M059J (cell line): Measurements from ENCODE around the gene MAGI2. TPM values are rescaled to one million over a fixed set of nuclear protein-coding genes. Genes with fewer than 3 reads are reported as not detected.
A peak's percentile ranks its signal among the peaks of the same experiment; 100 is the strongest.

Experiments
- DNase-seq: peaks from one replicate; pipeline ENCODE4 v3.0.0-alpha.2; 2012; ENCODE audit warnings: low read depth
- total RNA-seq: library from RNA; depleted of rRNA; stranded (reverse); fragments of >200 nt; shearing (Covaris generic); gene quantifications from 2 replicates; pipeline ENCODE4 v1.2.3, GENCODE V29; 2014

The MAGI2 gene
- total RNA-seq, 1 experiment from 2014 or later = 1.2 TPM

DNA sequence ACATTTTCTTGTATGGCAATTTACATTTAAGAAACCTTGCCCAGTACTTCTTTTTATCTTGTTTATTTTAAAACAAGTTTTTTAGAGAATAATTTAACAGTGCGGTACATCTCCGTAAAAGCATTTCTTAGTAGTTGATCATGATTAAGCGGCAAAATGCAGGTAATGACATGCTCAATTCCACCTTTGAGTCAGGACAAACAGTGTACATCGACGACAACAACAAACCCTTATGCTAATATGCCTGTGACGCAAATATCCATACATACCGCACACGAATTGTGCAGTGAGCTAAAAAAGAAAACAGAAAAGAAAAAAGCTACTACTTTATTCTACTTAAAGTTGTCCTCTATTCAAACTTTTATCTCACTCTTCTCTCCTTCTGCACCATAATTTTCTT, 1.9 kb downstream of the MAGI2 start:
- DNase-seq = no peak

GRCh38 chr7:79442766-79443165, 10.7 kb downstream of the MAGI2 start:
- DNase-seq = peak; percentile 55

DNA sequence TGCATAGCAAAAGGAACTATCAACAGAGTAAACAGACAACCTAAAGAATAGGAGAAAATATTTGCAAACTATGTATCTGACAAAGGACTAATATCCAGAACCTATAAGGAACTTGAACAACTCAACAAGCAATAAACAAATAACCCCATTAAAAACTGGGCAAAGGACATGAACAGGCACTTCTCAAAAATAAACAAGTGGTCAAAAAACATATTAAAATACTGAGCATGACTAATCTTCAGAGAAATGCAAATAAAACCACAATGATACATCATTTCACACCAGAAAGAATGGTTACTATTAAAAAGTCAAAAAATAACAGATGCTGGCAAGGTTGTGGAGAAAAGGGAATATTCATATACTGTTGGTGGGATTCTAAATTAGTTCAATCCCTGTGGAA, 17.1 kb downstream of the MAGI2 start:
- peak; percentile 78 for DNase-seq

DNA sequence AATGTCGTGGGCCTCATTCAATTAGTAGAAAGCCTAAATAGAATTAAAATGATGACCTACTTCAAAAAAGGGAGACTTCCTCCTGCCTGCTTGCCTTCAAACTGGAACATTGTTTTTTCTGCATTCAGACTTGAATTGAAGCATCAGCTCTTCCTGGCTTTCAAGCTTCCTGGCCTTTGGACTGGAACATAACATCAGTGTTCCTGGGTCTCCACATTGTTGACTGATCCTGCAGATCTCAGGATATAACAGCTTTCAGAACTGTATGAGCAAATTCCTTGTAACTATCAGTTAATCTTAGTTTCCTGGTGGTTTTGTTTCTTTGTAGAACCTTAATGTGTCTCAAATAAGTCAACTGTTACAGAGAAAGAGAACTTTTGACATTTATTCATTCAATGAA, 18.6 kb downstream of the MAGI2 start:
- peak; percentile 55 for DNase-seq

DNA sequence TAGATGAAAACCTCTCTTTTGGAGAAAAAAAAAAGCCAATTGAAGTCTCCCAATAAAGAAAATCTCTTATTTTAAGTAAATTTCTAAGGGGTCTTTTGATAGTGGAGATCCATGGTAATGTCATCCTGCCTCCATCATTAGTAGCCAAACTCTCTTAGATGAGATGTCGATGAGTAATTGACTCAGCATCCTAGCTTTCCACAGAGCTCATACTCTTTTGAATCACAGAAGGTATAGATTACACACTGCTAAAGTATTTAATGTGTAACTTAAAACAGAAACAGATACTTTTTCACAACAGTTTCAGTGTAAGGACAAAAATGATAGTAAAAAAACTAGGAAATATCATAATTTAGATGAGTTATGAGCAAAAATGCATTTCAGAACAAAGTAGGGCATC, 19.4 kb downstream of the MAGI2 start:
- DNase-seq = peak; percentile 80

- DNase-seq = no peak
Observed at GRCh38 chr7:79430391-79430790, 23.1 kb downstream of the MAGI2 start.

- no peak for DNase-seq
Observed at GRCh38 chr7:79425665-79426064, 27.8 kb downstream of the MAGI2 start.

DNA sequence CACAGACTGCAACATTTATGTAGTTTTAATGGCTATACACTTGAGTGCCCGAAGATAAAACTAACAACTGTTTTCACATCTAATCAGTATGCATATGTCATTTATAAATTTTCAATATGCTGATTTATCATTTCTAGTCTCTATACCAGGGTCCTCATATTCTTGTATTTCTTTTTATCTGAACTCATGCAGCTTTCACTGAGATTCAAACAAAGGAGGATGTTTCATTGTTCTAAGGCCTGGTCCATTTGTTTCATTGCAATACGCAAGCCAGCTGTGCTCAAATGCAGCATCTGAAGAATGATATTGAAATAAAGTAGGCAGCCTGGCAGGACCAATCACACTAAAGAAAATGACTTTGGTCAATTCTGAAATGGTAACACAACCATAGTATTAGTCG, 31.7 kb downstream of the MAGI2 start:
- DNase-seq = no peak

DNA sequence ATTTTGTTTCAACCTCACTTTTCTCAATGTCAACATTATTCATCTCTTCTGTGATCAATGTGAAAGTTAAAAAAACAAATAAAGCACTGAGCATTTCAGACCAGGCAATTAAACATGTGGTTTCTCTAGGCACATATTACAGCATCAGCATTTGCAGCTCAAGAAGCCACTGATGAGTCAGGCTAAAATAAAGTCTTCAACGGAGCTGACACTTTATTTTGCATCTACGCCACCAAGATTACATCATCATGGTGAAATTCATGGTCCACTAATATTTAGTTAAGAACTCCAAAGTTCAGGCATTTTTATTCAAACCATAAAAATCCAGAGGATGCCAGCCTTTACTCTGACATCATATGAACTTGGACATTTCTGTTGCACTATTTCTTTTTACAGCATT, 33.0 kb downstream of the MAGI2 start:
- DNase-seq = peak; percentile 94

DNA sequence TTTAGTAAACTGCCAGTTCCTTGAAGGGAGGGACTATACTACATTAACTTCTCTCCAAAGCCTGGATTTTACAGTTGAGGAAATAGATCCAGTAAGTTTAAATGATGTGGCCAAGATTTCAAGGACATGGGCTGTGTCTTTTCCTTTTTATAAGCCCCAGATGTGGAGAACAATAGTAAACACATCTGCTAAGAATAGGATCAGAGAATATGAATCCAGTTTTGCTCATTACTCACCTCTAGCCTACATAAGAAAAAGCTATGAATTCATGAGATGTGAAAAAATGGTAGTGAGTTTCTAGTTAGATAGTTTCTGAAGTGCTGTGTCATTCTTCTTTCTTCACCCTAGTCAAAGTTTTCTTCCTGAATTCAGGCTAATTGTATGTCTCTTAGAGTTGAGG, 38.6 kb downstream of the MAGI2 start:
- DNase-seq = no peak

- no peak for DNase-seq
Observed at GRCh38 chr7:79412915-79413314, 40.6 kb downstream of the MAGI2 start.

- no peak for DNase-seq
Observed at GRCh38 chr7:79412438-79412837, 41.0 kb downstream of the MAGI2 start.

- no peak for DNase-seq
Observed at GRCh38 chr7:79410345-79410744, 43.1 kb downstream of the MAGI2 start.

DNA sequence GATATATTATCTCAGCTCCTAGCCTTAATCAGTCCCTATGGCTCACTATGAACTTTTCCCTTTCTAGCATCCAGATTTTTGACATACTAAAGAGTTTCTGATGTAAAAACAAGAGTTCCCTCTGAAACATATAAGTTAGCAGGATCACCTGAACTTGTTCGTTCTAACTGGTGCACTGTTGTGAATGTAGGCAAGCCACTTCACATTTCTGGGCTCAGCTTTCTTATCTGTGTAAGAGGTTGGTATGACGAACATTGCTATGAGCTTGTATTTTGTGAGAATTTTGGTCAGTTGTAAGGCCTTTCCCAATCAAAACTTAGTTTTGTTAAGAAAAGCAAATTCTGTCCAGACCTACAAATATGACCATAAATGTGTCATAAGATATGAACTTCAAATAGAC, 46.1 kb downstream of the MAGI2 start:
- no peak for DNase-seq

DNA sequence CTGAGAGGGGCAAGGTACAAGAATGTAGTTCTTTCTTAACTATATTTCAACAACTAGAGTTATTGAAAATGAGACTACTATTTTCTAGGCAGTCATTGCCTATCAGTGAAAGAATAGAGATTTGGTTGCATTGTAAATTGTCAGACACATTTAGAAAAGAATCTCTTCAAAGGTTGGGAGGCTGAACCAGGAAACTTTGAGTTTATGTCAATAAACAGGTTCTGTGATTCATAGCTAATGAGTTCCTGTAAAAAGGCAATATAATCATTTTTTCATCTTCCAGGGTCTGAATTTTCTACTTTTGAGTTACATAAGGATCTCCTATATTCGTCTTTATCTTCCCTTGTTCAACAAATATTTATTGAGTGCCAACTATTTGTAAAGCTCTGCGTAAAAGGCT, 47.1 kb downstream of the MAGI2 start:
- DNase-seq = no peak

GRCh38 chr7:79405368-79405767, 48.1 kb downstream of the MAGI2 start:
- DNase-seq = no peak

DNA sequence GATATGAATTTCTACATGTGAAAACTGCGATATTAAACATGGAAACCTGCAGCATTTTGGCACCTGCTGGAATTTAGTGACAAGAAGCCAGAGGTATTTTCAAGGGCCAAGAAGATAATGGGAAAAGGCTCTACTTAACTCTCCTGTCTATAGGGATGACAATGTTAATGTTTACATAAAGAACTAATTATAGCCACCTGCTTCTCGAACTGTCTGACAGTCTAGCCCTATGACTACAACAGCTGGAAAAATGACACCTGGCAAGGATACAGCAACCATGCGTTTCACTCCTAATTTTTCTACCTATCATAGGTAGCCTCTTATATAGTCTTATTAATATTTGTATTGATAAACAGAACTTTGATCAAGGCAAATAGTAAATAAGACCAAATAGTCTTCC, 49.6 kb downstream of the MAGI2 start:
- DNase-seq = no peak

- no peak for DNase-seq
Observed at GRCh38 chr7:79403451-79403850, 50.0 kb downstream of the MAGI2 start.

GRCh38 chr7:79401254-79401653, 52.2 kb downstream of the MAGI2 start:
- DNase-seq = no peak

DNA sequence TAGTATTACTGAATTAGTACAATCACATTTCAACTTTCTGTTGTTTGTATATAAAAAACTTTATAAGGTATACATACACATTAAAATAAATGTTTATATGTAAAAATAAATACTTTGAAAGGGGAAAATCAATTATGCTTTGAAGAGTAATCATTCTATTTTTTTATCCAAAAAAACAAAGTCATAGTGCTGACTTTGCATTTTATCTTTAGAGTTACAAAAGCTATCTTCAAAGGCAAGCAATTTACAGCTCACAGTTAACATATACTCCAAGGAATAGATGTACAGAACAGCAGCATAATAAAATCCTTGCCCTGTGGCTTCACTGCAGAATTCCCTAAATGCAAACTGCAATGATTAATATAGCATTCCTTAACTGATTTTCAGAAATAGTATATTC, 53.2 kb downstream of the MAGI2 start:
- DNase-seq = no peak

- DNase-seq = no peak
Observed at GRCh38 chr7:79398138-79398749, 55.2 kb downstream of the MAGI2 start.

- peak; percentile 79 for DNase-seq
Observed at GRCh38 chr7:79386688-79387422, 66.6 kb downstream of the MAGI2 start.

GRCh38 chr7:79381921-79382320, 71.5 kb downstream of the MAGI2 start:
- no peak for DNase-seq

DNA sequence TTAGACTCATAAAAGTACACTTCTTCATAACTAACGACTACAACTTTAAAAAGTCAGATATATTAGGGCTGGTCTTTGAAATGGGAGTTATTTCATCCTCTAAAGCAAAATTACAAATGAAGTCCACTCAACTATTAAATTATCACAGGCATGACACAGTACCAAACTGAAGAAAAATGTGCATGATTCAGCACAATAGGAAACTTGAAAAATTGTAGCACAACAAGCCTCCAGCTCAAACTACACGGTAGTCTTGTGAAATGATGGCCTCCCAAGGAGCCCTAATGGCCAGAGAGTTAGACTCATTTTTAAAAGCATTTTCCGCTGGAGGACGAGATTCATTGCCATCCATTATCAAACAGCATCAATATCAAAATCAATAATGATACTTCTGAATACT, 76.4 kb downstream of the MAGI2 start:
- peak; percentile 35 for DNase-seq
